GM19328 (cell line): Measurements from ENCODE around the gene DAB2.

Source experiments
- ATAC-seq: cut with Tn5 transposase; IDR thresholded peaks from one replicate; pipeline ENCODE4 v1.9.1; 2021; ENCODE audit warnings: mild to moderate bottlenecking, moderate library complexity; ENCODE audit not compliant: unreplicated experiment

Gene DAB2

DNA sequence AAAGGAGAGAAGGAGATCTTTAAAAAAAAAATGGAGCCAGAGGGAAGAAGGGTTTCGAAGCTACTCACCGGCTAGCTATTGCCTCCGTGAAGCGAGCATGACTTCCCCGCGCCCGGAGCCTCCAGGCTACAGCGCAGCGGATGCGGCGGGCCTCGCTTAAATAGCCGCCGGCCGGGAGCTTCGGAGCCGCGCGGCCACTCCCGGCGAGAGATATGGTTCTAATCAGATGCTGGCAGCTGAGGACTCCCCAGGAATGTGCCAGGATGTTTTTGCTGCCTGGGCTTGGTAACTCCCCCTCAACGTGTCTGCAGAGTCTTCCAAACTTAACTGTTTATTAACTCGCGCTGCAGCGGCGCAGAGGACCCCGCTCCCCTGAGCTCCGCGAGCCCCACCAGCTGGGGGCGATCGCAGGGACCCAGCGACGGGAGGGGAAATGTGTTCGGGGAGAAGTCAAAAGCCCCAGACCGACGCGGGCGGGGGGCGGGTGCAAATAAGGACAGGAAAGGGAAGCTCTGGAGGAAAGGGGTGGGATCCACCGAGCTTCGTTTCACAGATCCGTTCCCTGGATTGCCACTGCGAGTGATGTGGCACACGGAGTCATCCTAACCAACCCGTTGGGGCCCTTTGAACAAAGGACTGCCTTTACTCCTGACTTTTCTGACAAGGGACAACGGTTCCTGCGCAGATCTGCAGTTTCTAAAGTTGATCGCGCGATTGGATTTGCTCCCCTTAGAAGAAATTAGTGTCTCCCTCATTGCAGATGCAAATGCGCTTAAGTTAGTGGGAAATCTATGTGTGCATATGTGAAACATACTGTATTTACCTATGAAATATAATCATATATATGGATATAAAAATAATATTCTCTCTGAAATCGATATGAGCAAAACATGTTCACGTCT lies at the start of gene DAB2:
Gene DAB2 (minus strand): TSS at position 245 of the 902 bp plus-strand sequence. CDS start 30,660 bp downstream, outside the sequence.
- ATAC-seq, result no peak

DNA sequence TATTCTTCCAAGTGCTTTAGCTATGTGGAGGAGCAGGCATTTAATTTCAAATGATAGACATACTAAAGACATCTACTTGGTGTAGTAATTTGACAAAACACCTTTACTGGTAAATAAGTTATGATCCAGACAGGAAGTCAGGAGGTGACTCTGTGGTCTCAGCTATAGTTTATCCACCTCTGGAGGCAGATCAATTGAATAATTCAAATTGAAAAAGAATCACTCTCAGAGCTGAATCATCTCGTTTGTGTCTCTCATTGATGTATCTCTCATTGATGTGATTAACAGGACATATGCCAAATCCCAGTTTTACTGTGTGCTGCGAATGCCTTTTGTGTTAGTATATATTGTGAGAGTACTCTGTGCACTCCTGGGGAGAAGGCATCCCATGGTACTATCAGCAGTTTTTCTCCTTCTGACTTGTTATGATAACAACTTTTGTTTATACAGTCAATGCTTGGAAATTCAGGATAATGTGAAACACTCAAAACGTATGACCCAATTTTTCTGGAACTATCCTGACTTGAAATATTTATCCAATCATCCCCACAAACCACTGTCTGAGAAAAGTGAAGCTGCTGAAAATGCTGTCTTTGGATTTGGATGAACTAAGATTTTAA lies 48.5 kb upstream of the DAB2 start:
- no peak for ATAC-seq

DNA sequence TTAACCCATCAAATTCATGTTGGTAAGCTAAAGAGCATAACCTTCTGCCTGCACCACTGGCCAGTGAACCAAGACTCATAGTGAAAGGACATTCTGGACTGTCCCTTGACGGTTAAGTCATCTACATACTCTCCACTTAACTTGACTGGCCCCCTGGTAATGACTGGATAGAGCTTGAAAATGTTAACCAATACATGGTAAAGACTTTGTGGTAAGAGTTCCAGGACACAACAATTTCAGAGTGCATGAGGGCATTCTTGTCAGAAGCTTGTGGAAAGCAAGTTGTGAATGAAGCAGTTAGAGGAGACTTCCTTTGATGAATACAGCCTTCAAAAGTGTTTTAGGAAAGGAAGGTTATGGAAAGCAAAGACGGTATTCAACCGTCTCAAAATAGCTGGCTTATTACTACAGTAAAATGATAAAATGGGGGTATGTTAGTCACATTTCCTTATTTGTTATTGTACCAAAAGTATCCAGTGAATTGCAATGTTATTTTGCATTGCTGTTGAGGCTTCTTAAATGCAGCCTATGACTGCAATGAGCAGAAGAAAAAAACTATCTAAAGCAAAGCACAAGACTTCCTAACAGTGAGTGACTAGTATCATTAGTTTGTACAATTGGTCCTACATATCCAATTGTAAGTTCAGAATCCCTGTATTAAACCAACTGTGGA lies 47.2 kb upstream of the DAB2 start:
- ATAC-seq, result no peak

DNA sequence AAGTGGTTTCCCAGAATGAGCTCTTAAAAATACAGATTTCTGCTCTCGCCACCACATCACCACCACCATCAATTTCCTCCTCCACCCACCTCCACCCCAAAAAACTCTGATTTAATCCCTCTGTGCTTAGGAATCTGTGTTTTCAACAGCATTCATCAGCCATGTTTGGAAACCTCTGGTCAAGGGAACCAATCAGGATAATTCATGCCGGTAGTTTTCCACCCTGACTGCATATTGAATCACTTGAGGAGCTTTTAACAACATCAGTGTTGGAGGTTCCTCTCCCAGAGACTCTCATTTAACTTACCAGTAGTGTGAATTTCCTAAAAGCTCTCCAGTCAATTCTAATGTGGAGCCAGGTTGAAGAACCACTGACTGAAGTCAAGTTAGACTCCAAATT lies 46.0 kb upstream of the DAB2 start:
- no peak for ATAC-seq

DNA sequence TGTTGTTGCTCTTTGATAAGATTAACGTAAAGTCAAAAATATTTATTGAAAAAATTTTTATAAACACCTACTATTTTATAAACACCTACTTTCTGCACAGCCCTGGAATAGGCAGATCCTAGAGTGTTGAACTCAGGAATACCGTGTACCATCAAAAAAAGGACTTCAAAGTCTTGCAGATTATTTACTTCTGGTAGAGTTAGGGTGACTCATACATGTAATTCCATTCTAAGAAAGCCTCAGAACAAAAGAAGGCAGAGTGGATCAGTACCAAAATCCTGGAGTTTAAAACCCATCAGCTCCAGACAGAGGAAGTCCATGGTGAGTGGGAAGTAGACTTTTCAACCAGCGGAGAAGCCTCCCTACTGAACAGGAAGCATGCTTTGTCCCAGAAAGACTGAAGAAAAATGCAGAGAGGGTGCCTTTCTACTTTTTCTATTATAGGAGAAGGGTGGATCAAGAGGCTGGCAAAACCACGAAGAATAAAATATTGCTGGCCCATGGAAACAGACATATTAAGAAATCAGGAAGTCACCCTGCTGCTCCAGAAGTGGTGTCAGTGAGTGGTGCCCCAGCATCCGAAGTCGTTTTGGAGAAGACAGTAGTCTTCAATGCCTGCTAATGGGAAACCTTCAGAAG lies 45.1 kb upstream of the DAB2 start:
- ATAC-seq, result no peak

DNA sequence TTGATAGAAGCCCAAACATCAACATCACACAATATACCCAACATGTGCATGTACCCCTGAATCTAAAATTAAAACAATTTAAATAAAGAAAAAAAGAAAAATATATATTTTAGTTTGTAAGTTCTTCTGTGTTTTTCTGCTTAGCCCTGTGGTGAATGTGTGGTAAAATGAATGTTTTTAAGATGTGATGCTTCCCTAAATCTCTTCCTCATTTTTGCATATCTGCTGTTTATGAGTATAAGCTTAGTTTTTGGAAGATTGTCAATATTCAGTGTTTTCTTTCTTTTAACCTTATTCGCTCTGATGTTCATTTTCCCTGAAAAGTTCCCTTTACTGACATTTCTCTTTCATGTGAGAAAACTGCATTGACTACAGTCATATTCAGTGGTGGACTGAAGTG lies 44.4 kb upstream of the DAB2 start:
- ATAC-seq, result no peak

DNA sequence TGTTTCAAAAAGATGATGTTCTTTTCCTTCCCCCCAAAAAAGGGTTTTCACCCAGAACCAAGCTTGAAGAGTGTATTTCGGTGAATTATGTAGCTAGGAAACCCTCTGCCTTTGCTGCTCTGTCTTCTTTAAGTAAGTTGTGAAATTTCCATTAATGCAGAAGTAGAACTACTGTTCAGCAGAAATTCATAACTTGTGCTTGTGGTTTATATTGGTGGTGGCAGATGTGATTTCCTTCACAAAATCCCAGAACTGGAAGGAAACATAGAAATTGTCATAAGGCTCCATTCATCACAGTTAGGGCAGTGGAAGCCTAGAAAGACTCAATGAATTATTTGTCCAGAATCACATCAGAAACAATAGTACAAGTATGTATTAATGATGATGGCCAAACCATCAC lies 42.1 kb upstream of the DAB2 start:
- no peak for ATAC-seq

DNA sequence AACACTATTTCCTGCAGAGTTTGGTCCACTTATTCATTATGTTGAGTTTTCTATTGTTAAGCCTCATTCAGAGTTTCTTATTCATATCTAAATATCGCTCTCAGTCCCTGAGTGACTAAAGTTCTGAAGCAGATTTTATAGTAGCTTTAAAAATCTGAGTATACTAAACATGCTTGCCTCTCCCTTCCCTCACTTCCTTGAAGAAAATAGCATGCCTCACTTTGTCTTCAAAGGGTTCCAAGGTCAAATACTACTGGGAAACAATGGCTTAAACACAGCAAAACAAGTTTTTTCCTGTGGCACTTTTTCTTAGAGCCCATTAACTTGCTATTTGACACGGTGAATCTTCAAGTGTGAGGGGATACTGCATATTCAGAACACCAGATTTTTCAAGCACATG lies 41.1 kb upstream of the DAB2 start:
- ATAC-seq, result no peak

DNA sequence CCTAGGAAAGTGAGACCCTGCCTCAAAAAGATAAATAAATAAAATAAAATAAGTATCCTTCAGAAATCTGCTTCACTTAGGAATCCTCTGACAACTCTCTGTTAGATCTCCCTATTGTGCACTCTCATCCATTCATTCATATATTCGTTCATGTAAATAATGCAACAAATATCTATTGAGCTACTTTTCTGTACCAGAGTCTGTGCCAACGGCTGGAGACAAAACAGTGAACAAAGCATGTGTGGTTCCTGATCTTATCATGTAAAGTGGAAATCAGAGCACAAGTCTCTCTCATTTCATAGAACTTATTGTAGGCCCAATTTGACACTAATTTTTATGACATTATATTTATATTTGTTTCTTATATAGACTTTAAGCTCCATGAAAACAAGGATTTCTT lies 40.3 kb upstream of the DAB2 start:
- no peak for ATAC-seq

DNA sequence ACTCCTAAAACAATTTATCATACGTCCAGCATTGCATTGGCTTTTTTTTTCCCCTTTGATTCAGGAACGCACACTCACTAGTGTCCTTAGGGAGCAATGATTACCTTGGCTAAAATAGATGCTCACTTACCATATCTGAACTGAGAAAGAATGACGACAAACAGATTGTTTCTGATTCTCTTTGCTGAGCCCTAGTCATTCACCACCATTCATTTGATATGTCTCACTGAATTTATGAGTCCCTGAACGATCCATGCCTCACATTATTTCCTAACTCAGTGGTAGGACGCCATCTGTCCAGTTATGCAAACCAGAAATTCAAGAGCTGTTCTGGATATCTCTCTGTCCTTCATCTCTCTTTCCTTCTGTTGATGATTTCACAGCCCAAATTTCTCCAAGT lies 39.3 kb upstream of the DAB2 start:
- ATAC-seq, result no peak

DNA sequence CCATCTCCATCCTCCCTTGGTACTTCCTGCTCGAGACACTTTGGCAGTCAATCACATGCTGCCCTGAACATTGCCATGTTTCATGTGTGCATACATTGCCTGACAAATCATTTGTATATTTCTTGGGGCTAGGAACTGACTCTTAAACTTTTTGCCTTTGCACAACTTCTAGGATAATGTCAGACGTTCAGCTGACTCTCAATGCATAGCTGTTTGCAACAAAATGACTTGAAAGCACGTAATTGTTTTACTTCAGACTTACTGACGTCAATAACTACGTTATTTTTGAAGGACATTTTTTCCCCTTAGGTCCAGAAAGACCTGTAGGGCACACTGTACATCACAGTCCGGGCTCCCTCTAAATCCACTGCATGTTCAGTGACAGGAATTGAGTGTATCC lies 37.4 kb upstream of the DAB2 start:
- no peak for ATAC-seq

DNA sequence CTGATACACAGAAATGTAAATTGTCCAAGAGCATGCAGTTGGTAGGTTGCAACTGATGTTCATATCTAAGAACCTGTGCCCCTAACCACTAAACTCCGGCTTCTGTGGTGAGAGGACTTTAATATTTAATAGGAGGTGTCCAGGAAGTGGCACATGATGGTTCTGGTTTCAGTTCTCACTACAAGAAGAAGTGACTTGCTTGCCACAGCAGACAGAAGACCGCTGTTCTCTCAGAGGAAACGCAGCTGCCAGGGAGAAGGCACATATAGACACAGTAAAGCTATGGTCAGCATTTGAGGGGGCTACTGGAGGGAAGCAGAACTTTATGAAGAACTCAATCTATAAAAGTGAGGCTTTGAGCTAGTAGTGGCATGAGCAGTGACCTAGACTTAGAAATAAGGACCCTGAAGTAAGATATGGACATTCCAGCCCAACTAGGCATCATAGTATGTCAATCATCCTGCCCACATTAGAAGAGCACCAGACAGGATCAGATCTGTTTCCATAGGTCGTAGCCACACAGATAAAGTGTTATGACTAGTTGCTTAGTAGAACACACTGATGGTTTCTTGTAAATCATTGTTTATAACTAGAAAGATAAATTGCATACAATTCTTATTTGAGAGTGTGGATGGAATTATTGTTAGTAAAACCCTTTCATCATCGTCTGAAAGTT lies 36.4 kb upstream of the DAB2 start:
- peak; percentile 89 for ATAC-seq

DNA sequence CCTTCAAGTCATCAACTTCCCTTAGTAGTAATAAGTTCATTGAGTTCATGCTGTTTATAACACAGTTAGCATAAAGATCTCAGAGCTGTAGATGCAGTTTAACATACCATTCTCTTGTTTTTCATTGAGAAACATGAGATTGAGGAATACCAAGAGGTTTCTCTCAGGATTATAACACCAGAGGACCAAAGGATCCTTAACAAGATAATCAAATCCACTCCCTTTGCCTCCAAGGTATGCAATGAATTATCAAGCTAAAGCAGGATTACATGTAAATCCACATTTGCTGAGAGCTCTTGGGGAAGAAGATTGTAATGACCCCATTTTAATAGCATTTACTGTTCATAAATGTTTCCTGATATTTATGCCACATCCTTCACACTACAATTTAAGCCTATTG lies 35.1 kb upstream of the DAB2 start:
- ATAC-seq, result no peak

DNA sequence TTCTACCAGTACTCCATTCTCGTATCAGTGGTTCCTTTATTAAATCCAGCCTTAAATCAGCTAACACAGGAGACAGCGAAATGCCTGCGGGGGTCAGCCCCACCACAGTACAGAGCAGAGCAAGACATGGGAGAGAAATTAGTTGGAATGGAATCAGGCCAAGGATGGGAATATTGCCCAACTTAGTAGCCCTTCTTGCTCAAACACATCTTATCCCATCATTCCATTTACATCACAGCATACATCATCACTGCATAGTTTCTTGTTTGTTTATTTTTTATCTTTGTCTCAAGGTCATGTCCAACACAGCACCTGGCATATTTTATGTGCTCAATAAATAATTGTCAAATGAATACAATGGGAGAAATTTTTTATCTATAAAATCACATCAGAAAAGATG lies 34.3 kb upstream of the DAB2 start:
- no peak for ATAC-seq

DNA sequence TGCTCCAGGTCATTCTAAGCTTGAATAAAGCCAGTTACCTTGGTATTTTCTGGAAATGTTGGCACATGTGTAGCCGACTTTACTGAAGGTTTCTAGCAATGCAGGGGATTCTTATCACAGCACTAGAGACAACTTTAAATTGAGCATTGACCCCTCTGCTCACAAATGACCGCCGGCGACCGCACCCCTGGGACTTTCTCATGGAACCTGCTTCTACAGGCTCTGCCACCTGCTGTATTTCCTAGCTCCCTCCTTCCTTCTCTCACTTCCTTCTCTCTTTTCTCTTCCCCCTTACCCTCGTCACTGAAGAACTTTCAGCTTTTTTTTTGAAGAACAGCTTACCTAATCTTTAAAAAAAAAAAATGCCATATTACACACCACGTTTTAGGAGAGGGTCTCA lies 30.9 kb upstream of the DAB2 start:
- no peak for ATAC-seq

DNA sequence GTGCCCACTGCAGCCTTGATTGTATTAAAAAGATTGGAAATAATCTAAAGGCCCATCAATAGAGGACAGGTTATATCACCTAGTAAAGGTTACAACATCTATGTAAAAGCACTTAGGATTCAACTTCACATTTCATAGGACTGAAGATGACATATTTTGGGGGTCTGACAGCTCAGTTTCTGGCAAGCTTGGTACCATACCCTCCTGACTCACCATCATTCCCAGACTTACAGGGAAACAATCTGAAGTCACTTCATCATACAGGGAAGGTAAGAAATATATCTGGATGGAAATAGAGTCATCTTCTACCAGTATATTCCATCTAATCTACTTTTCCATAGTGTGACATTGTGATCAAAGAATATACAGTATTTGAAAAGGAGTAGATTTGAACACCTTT lies 28.8 kb upstream of the DAB2 start:
- no peak for ATAC-seq

DNA sequence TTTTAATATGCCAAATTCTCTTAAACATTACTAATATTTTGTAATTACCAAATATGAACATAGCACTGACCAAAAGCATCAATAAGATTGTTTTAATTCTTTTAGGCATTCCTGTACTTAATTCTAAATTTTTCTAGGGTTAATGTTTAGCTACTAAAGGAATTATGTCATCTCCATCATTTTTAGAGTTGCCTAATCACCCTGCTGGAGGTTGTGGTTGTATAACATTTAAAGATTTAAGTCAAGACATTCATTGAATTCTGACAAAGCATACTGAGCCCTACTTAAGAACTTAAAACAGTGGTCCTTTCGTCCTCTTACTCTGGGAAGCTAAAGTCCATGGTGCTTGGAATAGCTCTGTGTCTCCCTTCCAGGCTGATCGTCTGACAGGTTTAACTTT lies 28.1 kb upstream of the DAB2 start:
- no peak for ATAC-seq

DNA sequence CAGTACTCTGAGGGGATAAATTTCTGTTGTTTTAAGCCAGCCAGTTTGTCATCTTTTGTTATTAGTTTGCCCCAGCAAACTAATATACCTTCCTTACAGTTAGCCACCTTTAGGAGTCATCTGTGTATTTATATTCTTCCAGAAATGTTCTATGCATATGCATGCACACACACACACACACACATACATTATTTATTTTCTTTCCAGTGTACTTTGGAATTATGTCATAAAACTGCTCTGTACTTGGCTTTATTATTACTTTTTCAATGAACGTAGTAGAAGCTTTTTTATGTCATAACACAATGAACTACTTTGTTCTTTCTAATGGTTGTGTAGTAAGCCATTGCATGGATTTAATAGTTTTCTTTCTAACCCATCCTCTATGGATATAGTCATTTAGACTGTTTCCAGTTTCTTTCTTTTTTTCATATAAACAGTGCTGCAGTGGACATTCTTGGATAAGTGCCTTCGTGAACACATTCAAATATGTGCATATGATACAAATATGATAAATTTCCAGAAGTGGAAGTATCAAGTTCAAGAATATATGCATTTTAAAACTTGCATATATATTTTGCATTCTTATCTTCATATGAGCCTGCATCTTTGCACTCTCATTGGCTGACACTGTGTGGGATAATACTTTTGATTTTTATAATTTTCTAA lies 26.6 kb upstream of the DAB2 start:
- no peak for ATAC-seq

DNA sequence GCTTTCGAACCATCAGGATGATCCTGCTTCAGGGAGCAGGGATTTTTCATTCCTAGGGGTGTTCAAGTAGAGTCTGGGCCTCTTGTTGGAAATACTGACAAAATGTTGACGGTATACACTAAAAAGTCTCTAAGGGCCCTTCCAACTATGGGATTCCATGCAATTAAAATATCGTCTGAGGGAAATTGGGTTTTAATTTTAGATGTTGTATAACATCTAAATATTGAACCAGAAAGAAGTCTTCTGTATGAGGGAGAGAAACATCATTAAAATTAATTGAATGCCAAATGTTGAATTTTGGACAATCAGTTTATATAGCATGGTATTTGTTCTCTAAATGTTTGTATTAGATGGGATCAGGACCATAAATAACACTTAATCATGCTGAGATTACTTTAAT lies 25.7 kb upstream of the DAB2 start:
- no peak for ATAC-seq

DNA sequence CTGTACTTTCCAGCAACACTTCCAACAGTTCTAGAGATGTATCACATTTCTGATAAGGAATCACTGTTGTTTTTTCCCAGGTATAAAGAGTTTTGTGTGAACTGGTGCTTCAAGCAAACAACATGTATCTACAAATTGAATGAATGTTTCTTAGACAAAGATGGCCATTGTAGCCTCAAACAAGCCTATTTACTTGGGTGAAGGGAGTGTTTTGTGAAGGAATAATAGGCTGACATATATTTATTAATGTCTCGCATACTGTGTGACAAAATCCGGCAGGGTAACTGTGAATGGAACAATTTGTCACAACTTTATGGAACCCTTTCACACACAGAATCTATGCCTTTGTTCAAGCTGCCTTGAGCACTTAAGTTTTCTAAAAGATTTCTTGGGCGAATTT lies 24.8 kb upstream of the DAB2 start:
- ATAC-seq, result no peak
